Testis (tissue), 3 donors: ENCODE measurements around the gene GLCCI1. TPM values are rescaled to one million over a fixed set of nuclear protein-coding genes. Genes with fewer than 3 reads are reported as not detected.

ENCODE experiments used
- DNase-seq: peaks from one replicate; pipeline ENCODE4 v3.0.0-alpha.2; 2019
- H3K27ac ChIP-seq, 2 donors: fragments of 200-600 bp; sonication (generic); one replicate each; pipeline ENCODE4 v1.5.1; 2019
- H3K27me3 ChIP-seq: fragments of 200-600 bp; sonication (generic); one replicate; pipeline ENCODE4 v1.5.1; 2019
- H3K36me3 ChIP-seq: fragments of 200-600 bp; sonication (generic); one replicate; pipeline ENCODE4 v1.5.1; 2017; ENCODE audit warnings: low read depth; ENCODE audit errors: missing control alignments
- H3K4me1 ChIP-seq: fragments of 200-600 bp; sonication (generic); one replicate; pipeline ENCODE4 v1.5.1; 2019
- H3K4me3 ChIP-seq, 2 donors: fragments of 200-600 bp; sonication (generic); one replicate each; pipeline ENCODE4 v1.5.1; 2017 to 2019
- H3K9me3 ChIP-seq: fragments of 200-600 bp; sonication (generic); one replicate; pipeline ENCODE4 v1.5.1; 2017
- CTCF ChIP-seq, 3 experiments: fragments of 450-650 bp in 2 of 3; fragments of 200-600 bp in 1 of 3; sonication (generic) in 1 of 3; IDR thresholded peaks; one replicate each; pipeline ENCODE4 v1.5.1; 2016 to 2019; ENCODE audit warnings: antibody characterized with exemption in 3 of 3, mild to moderate bottlenecking in 2 of 3, moderate library complexity in 1 of 3
- POLR2A ChIP-seq: fragments of 450-650 bp; IDR thresholded peaks from one replicate; pipeline ENCODE4 v1.6.1; 2017; ENCODE audit warnings: antibody characterized with exemption, mild to moderate bottlenecking, moderate library complexity
- WGBS, 2 donors: methylation state at CpG; one replicate each; pipeline ENCODE4 v1.1.5; 2018; 5-methylcytosine and 5-hydroxymethylcytosine counted together
- intact Hi-C: fragments of 100-400 bp; cut with DNase I; formaldehyde crosslinking; loops from one replicate; pipeline ENCODE4 v1.15.1; 2023; ENCODE audit warnings: low total_unique reads
- polyA plus RNA-seq: library from polyadenylated mRNA; stranded (reverse); fragments of 350-450 nt; fragmentation: Illumina TruSeq; extraction: RNeasy Lipid Tissue Mini Kit (QIAGEN cat#74804); gene quantifications from one replicate; pipeline ENCODE4 v1.2.3, GENCODE V29; 2014; ENCODE audit warnings: low read depth, low replicate concordance; ENCODE audit not compliant: insufficient read depth
- total RNA-seq, 2 donors: library from RNA; depleted of rRNA; stranded (reverse); fragments of >200 nt; gene quantifications; one replicate each; pipeline ENCODE4 v1.2.3, GENCODE V29; 2016

The GLCCI1 gene
- total and polyA plus RNA-seq, 3 donors from 2014 or later, result 30.2 to 49.8 (median 42.2) TPM

GRCh38 chr7:7921830-7922229 lies 46.8 kb upstream of the GLCCI1 start:
- Histone ChIP-seq H3K9me3 (no peaks in the 10 kb centered on the region), H3K36me3 (no peaks in the 10 kb centered on the region), H3K4me1 (no peaks in the 10 kb centered on the region), H3K27me3 (no peaks in the 10 kb centered on the region), H3K27ac (no peak overlapping the region), H3K4me3 (no peak overlapping the region)
- TF ChIP-seq CTCF (IDR thresholded peaks at IDR 0.05) (no peak), POLR2A (no peak)
- intact Hi-C loops, result no loop called here
- DNase-seq, result no peak

- intact Hi-C loops, result no loop called here
- Histone ChIP-seq H3K9me3 (no peaks in the 10 kb centered on the region), H3K27ac (no peak overlapping the region), H3K4me3 (no peak overlapping the region), H3K27me3 (no peaks in the 10 kb centered on the region), H3K36me3 (no peaks in the 10 kb centered on the region), H3K4me1 (no peaks in the 10 kb centered on the region)
- no peak for DNase-seq
- TF ChIP-seq CTCF (IDR thresholded peaks at IDR 0.05) (no peak), POLR2A (no peak)
- WGBS, 2 donors, result 61 to 73% methylated on average over 7 of the region's 7 CpGs
These were observed 45.8 kb upstream of the GLCCI1 start for GRCh38 chr7:7922684-7923385.

GRCh38 chr7:7923818-7924217 lies 44.8 kb upstream of the GLCCI1 start:
- no peaks in the 10 kb centered on the region for H3K4me1 ChIP-seq
- H3K36me3 ChIP-seq, result no peaks in the 10 kb centered on the region
- intact Hi-C loops, result no loop called here
- H3K9me3 ChIP-seq, result no peaks in the 10 kb centered on the region
- H3K4me3 ChIP-seq, result no peak overlapping the region
- WGBS, 2 donors, result 83 to 93% methylated on average over 1 of the region's 1 CpG
- no peak overlapping the region for H3K27ac ChIP-seq
- DNase-seq, result no peak
- TF ChIP-seq POLR2A, result no peak
- no peak for TF ChIP-seq CTCF (IDR thresholded peaks at IDR 0.05)
- no peaks in the 10 kb centered on the region for H3K27me3 ChIP-seq

- Histone ChIP-seq H3K27me3 (no peaks in the 10 kb centered on the region), H3K4me1 (no peaks in the 10 kb centered on the region), H3K36me3 (no peaks in the 10 kb centered on the region), H3K9me3 (no peaks in the 10 kb centered on the region), H3K4me3 (no peak overlapping the region), H3K27ac (no peak overlapping the region)
- TF ChIP-seq POLR2A (no peak), CTCF (IDR thresholded peaks at IDR 0.05) (no peak)
- intact Hi-C loops, result no loop called here
- DNase-seq, result no peak
These were observed 44.3 kb upstream of the GLCCI1 start for GRCh38 chr7:7924303-7924702.

GRCh38 chr7:7931626-7932025 lies 37.0 kb upstream of the GLCCI1 start:
- no peaks in the 10 kb centered on the region for H3K9me3 ChIP-seq
- intact Hi-C loops, result no loop called here
- no peak for DNase-seq

More at GRCh38 chr7:7931626-7932025, 37.0 kb upstream of the GLCCI1 start:
- Histone ChIP-seq H3K36me3 (no peaks in the 10 kb centered on the region), H3K4me3 (no peak overlapping the region), H3K4me1 (no peaks in the 10 kb centered on the region), H3K27ac (no peak overlapping the region), H3K27me3 (no peaks in the 10 kb centered on the region)
- TF ChIP-seq POLR2A (no peak), CTCF (IDR thresholded peaks at IDR 0.05) (no peak)
- 55 to 70% methylated on average over 2 of the region's 2 CpGs for WGBS, 2 donors
